A549 (cell line): ENCODE data around the gene CD79A. TPM values are rescaled to one million over a fixed set of nuclear protein-coding genes. Genes with fewer than 3 reads are reported as not detected.

Experiments used
- ATAC-seq, 2 experiments: fragments of 200-7000 bp in 1 of 2; fragments of >200 bp in 1 of 2; cut with Nextera tagmentation in 1 of 2; cut with Tn5 transposase in 1 of 2; 3 replicates each; pipeline versions ENCODE4 v1.8.0 to v1.9.1; 2018 to 2020; ENCODE audit warnings: mild to moderate bottlenecking in 1 of 2, moderate library complexity in 1 of 2
- CTCF ChIA-PET: fragments of 300-600 bp; sonication (Branson Sonifier 250); formaldehyde crosslinking; extraction: SDS; loops from one replicate; lab custom pipeline; 2021; ENCODE audit warnings: antibody characterized with exemption, inconsistent platforms; lab: Yijun Ruan, JAX
- POLR2A ChIA-PET: fragments of 350-600 bp; formaldehyde crosslinking; extraction: SDS; loops from one replicate; lab custom pipeline; 2021; ENCODE audit warnings: antibody characterized with exemption, inconsistent platforms; lab: Yijun Ruan, JAX
- DNase-seq, 2 experiments: peaks; one replicate each; pipeline versions ENCODE4 v3.0.0 to v3.0.0-alpha.2; 2011 to 2016; ENCODE audit warnings: low read depth in 1 of 2, low spot score in 1 of 2
- FAIRE-seq: peaks from 2 replicates; lab custom pipeline; 2011; peaks lifted over from hg19 to GRCh38; lab: Jason Lieb, UNC
- H3K27ac ChIP-seq, 2 experiments: fragments of >200 bp; sonication (Bioruptor Twin); formaldehyde crosslinking; 3 replicates each; pipeline ENCODE4 v1.5.1; 2016 to 2017
- H3K4me1 ChIP-seq: fragments of >200 bp; sonication (Bioruptor Twin); formaldehyde crosslinking; 3 replicates; pipeline ENCODE4 v1.6.1; 2016
- H3K4me2 ChIP-seq: fragments of >200 bp; sonication (Bioruptor Twin); formaldehyde crosslinking; 3 replicates; pipeline ENCODE4 v1.6.1; 2016
- H3K4me3 ChIP-seq: fragments of >200 bp; sonication (Bioruptor Twin); formaldehyde crosslinking; 3 replicates; pipeline ENCODE4 v1.5.1; 2016
- H3K9me3 ChIP-seq: fragments of >200 bp; sonication (Bioruptor Twin); formaldehyde crosslinking; 3 replicates; pipeline ENCODE4 v1.6.1; 2016
- CBX2 ChIP-seq: fragments of 200-600 bp; sonication (generic); IDR thresholded peaks from 2 replicates; pipeline ENCODE4 v1.6.1; 2016; ENCODE audit warnings: low read depth, mild to moderate bottlenecking, borderline replicate concordance
- CHD2 ChIP-seq: fragments of 150-350 bp; IDR thresholded peaks from 2 replicates; pipeline ENCODE4 v1.6.1; 2014; ENCODE audit warnings: low read length; ENCODE audit not compliant: partially characterized antibody
- CHD4 ChIP-seq: fragments of 200-600 bp; sonication (generic); IDR thresholded peaks from 2 replicates; pipeline ENCODE4 v1.6.1; 2016; ENCODE audit warnings: antibody characterized with exemption, mild to moderate bottlenecking, borderline replicate concordance
- E2F6 ChIP-seq: IDR thresholded peaks from 2 replicates; pipeline ENCODE4 v1.6.1; 2012; ENCODE audit warnings: low read depth, borderline replicate concordance
- ESRRA ChIP-seq: fragments of 150-350 bp; IDR thresholded peaks from 2 replicates; pipeline ENCODE4 v1.6.1; 2014; ENCODE audit warnings: mild to moderate bottlenecking, low read length, borderline replicate concordance
- FOXS1 ChIP-seq: fragments of 250-450 bp; sonication (Bioruptor Pico); IDR thresholded peaks from 2 replicates; pipeline ENCODE4 v1.5.0; 2020; ENCODE audit warnings: mild to moderate bottlenecking, moderate library complexity
- GATA3 ChIP-seq: IDR thresholded peaks from 2 replicates; pipeline ENCODE4 v1.6.1; 2012; ENCODE audit warnings: borderline replicate concordance
- HDAC2 ChIP-seq: fragments of 200-600 bp; sonication (generic); IDR thresholded peaks from 2 replicates; pipeline ENCODE4 v1.6.1; 2016
- HES2 ChIP-seq: fragments of >200 bp; sonication (Bioruptor Twin); formaldehyde crosslinking; IDR thresholded peaks from 2 replicates; pipeline ENCODE4 v1.6.1; 2016
- HEYL ChIP-seq: fragments of 250-450 bp; sonication (Bioruptor Pico); IDR thresholded peaks from 2 replicates; pipeline ENCODE4 v1.8.0; 2021; ENCODE audit warnings: mild to moderate bottlenecking, moderate library complexity
- HOXA7 ChIP-seq: fragments of 250-450 bp; sonication (Bioruptor Pico); IDR thresholded peaks from 2 replicates; pipeline ENCODE4 v1.5.0; 2020; ENCODE audit warnings: mild to moderate bottlenecking, moderate library complexity
- HOXB13 ChIP-seq: fragments of 250-450 bp; sonication (Bioruptor Pico); IDR thresholded peaks from 2 replicates; pipeline ENCODE4 v1.5.0; 2020; ENCODE audit warnings: low read depth, mild to moderate bottlenecking, moderate library complexity
- KDM5A ChIP-seq: fragments of 200-600 bp; sonication (generic); IDR thresholded peaks from 2 replicates; pipeline ENCODE4 v1.6.1; 2016; ENCODE audit warnings: antibody characterized with exemption, mild to moderate bottlenecking
- MAZ ChIP-seq: fragments of 150-350 bp; IDR thresholded peaks from 2 replicates; pipeline ENCODE4 v1.6.1; 2014; ENCODE audit warnings: antibody characterized with exemption, low read depth, low read length, borderline replicate concordance
- NFE2L2 ChIP-seq: fragments of 150-350 bp; conservative IDR thresholded peaks from 2 replicates; pipeline ENCODE4 v1.6.1; 2014; ENCODE audit warnings: low read length
- PBX3 ChIP-seq: IDR thresholded peaks from 2 replicates; pipeline ENCODE4 v1.6.1; 2012
- POLR2AphosphoS2 ChIP-seq: conservative IDR thresholded peaks from 2 replicates; pipeline ENCODE4 v1.6.1; 2012; ENCODE audit warnings: low read length, improper control_type of control experiment, inconsistent platforms
- RAD21 ChIP-seq, 2 experiments: fragments of >200 bp in 1 of 2; sonication (Bioruptor Twin) in 1 of 2; formaldehyde crosslinking in 1 of 2; IDR thresholded peaks in 1 of 2; conservative IDR thresholded peaks in 1 of 2; 2 replicates in 1 of 2; 3 replicates in 1 of 2; pipeline ENCODE4 v1.6.1; 2012 to 2018; ENCODE audit warnings: inconsistent platforms in 1 of 2
- RARB ChIP-seq: fragments of 250-450 bp; sonication (Bioruptor Pico); IDR thresholded peaks from 2 replicates; pipeline ENCODE4 v1.8.0; 2021; ENCODE audit warnings: mild to moderate bottlenecking, moderate library complexity
- REST ChIP-seq: fragments of 200-600 bp; sonication (generic); IDR thresholded peaks from 2 replicates; pipeline ENCODE4 v1.6.1; 2016; ENCODE audit warnings: antibody characterized with exemption, mild to moderate bottlenecking, moderate library complexity
- TFCP2L1 ChIP-seq: fragments of 250-450 bp; sonication (Bioruptor Pico); IDR thresholded peaks from 2 replicates; pipeline ENCODE4 v1.5.0; 2021; ENCODE audit warnings: mild to moderate bottlenecking
- USF2 ChIP-seq: fragments of 450-650 bp; IDR thresholded peaks from 2 replicates; pipeline ENCODE4 v1.6.1; 2014; ENCODE audit warnings: antibody characterized with exemption
- ZC3H11A ChIP-seq: fragments of 450-650 bp; IDR thresholded peaks from 2 replicates; pipeline ENCODE4 v1.6.1; 2014; ENCODE audit warnings: antibody characterized with exemption, mild to moderate bottlenecking
- ZFP36 ChIP-seq: fragments of 450-650 bp; IDR thresholded peaks from 2 replicates; pipeline ENCODE4 v1.6.1; 2014; ENCODE audit warnings: borderline replicate concordance; ENCODE audit not compliant: partially characterized antibody
- ZNF302 ChIP-seq: fragments of 250-450 bp; sonication (Bioruptor Pico); IDR thresholded peaks from 2 replicates; pipeline ENCODE4 v1.9.0; 2021; ENCODE audit warnings: inconsistent platforms, mild to moderate bottlenecking, moderate library complexity
- ZSCAN20 ChIP-seq: fragments of 250-450 bp; sonication (Bioruptor Pico); IDR thresholded peaks from 2 replicates; pipeline ENCODE4 v1.8.0; 2022; ENCODE audit warnings: mild to moderate bottlenecking, moderate library complexity
- WGBS: methylation state at CpG from one replicate; pipeline ENCODE4 v1.1.6; 2017; ENCODE audit errors: missing lambda C conversion rate; 5-methylcytosine and 5-hydroxymethylcytosine counted together
- polyA plus RNA-seq, 4 experiments: library from polyadenylated mRNA; depleted of rRNA in 3 of 4; stranded (reverse); fragments of >200 nt; fragmentation: RNase III in 1 of 4; extraction: RNeasy Plus Mini Kit Qiagen cat#74134 plus additional on column Dnase treatment in 1 of 4; gene quantifications; 2 replicates in 3 of 4; 3 replicates in 1 of 4; pipeline ENCODE4 v1.2.3, GENCODE V29; 2011 to 2017

CD79A gene
- polyA plus RNA-seq, 2 of the 4 experiments (the other 2 are of a cell fraction), result 0.52 to 0.54 TPM

- ATAC-seq, result no peak
- TF ChIP-seq REST (no peak), ZFP36 (no peak), RAD21 (conservative IDR thresholded peaks at IDR 0.05 in 1 of 2, IDR thresholded peaks at IDR 0.05 in 1 of 2) (no peak), HEYL (CRISPR knock-in tag) (no peak), POLR2AphosphoS2 (no peak), HES2 (no peak), HOXA7 (CRISPR knock-in tag) (no peak), FOXS1 (CRISPR knock-in tag) (no peak), CHD4 (no peak), KDM5A (no peak), MAZ (no peak), HDAC2 (no peak), GATA3 (no peak), ESRRA (no peak), NFE2L2 (no peak), HOXB13 (CRISPR knock-in tag) (no peak), PBX3 (no peak)
- ChIA-PET CTCF (interaction anchor here (0.5 to 4.9 kb wide), 12 partner anchors 12 to 260 kb away, joined by 3 to 28 read pairs (median 6); partner anchors contain the start of genes RABAC1 and RPS19), POLR2A (no interaction called here)
- Histone ChIP-seq H3K4me1 (peaks cover 46% of the 10 kb centered on the region), H3K4me2 (no peak overlapping the region), H3K9me3 (no peaks in the 10 kb centered on the region), H3K27ac (peak overlapping the region in 1 of 2 experiments; percentile 40; a peak in 1 of 6 replicates), H3K4me3 (no peak overlapping the region)
- 81% methylated on average over 21 of the region's 21 CpGs for WGBS
- FAIRE-seq, result no peak
- no peak for DNase-seq
These were observed 30.0 kb downstream of the CD79A start for GRCh38 chr19:41906916-41907680.

- Histone ChIP-seq H3K4me1 (peaks cover 46% of the 10 kb centered on the region), H3K4me3 (no peak overlapping the region), H3K9me3 (no peaks in the 10 kb centered on the region), H3K27ac (no peak overlapping the region), H3K4me2 (no peak overlapping the region)
- WGBS, result 92% methylated on average over 24 of the region's 25 CpGs
- FAIRE-seq (no peak), DNase-seq (no peak), ATAC-seq (no peak)
- CTCF ChIA-PET, result interaction anchor here (0.6 to 4.9 kb wide), 14 partner anchors 12 to 104 kb away, joined by 3 to 28 read pairs (median 4); partner anchors contain the start of gene RABAC1
- POLR2A ChIA-PET, result no interaction called here
- no peak for TF ChIP-seq RARB (CRISPR knock-in tag)
- no peak for TF ChIP-seq CBX2
- TF ChIP-seq E2F6, result no peak
- TF ChIP-seq USF2, result no peak
- TF ChIP-seq ZC3H11A, result no peak
- TF ChIP-seq TFCP2L1 (CRISPR knock-in tag), result no peak
- no peak for TF ChIP-seq FOXS1 (CRISPR knock-in tag)
- no peak for TF ChIP-seq CHD2
- no peak for TF ChIP-seq REST
- TF ChIP-seq ZSCAN20 (CRISPR knock-in tag), result no peak
- no peak for TF ChIP-seq ZNF302 (CRISPR knock-in tag)
These were observed 31.0 kb downstream of the CD79A start for GRCh38 chr19:41907994-41908615.
